GM23338 (cell line): ENCODE results near the gene SEC14L1. TPM values are rescaled to one million over a fixed set of nuclear protein-coding genes. Genes with fewer than 3 reads are reported as not detected.
A peak's percentile ranks its signal among the peaks of the same experiment; 100 is the strongest.

Source experiments
- ATAC-seq: fragments of 200-7000 bp; cut with Tn5 transposase; 3 replicates; pipeline ENCODE4 v1.9.1; 2020
- DNase-seq: peaks from one replicate; pipeline ENCODE4 v3.0.0-alpha.2; 2015; ENCODE audit warnings: low spot score
- H2AFZ ChIP-seq: fragments of 200-600 bp; sonication (generic); 2 replicates; pipeline ENCODE4 v1.8.0; 2016; ENCODE audit warnings: antibody characterized with exemption, mild to moderate bottlenecking, moderate library complexity
- H3F3A ChIP-seq: fragments of 200-600 bp; sonication (generic); replicated peaks from 2 replicates; pipeline ENCODE4 v1.8.0; 2017; ENCODE audit warnings: antibody characterized with exemption, mixed run types, low read depth
- H3K27ac ChIP-seq: fragments of 200-600 bp; sonication (generic); 2 replicates; pipeline ENCODE4 v1.6.1; 2016; ENCODE audit warnings: low read depth
- H3K27me3 ChIP-seq: fragments of 200-600 bp; sonication (generic); 2 replicates; pipeline ENCODE4 v1.8.0; 2016; ENCODE audit warnings: mild to moderate bottlenecking, mixed run types, moderate library complexity; ENCODE audit not compliant: insufficient read depth
- H3K36me3 ChIP-seq: fragments of 200-600 bp; sonication (generic); 2 replicates; pipeline ENCODE4 v1.8.0; 2016; ENCODE audit warnings: mild to moderate bottlenecking; ENCODE audit not compliant: insufficient read depth
- H3K4me1 ChIP-seq: fragments of 200-600 bp; sonication (generic); 2 replicates; pipeline ENCODE4 v1.8.0; 2016; ENCODE audit warnings: mild to moderate bottlenecking, moderate library complexity; ENCODE audit not compliant: insufficient read depth
- H3K4me2 ChIP-seq: fragments of 200-600 bp; sonication (generic); 2 replicates; pipeline ENCODE4 v1.7.1; 2017; ENCODE audit warnings: mixed run types
- H3K4me3 ChIP-seq: fragments of 200-600 bp; sonication (generic); 2 replicates; pipeline ENCODE4 v1.6.1; 2016; ENCODE audit warnings: mixed run types
- H3K79me2 ChIP-seq: fragments of 200-600 bp; sonication (generic); replicated peaks from 2 replicates; pipeline ENCODE4 v1.8.0; 2017; ENCODE audit warnings: mild to moderate bottlenecking; ENCODE audit not compliant: insufficient read depth
- H3K9me2 ChIP-seq: fragments of 200-600 bp; sonication (generic); 2 replicates; pipeline ENCODE4 v1.8.0; 2017; ENCODE audit not compliant: insufficient read depth
- H4K20me1 ChIP-seq: fragments of 200-600 bp; sonication (generic); replicated peaks from 2 replicates; pipeline ENCODE4 v1.8.0; 2017; ENCODE audit warnings: mild to moderate bottlenecking; ENCODE audit not compliant: insufficient read depth
- H3K27ac Mint-ChIP-seq: 2 replicates; pipeline ENCODE4 v1.8.0; 2020; ENCODE audit warnings: inconsistent platforms, mild to moderate bottlenecking, moderate library complexity, mixed read lengths
- H3K27me3 Mint-ChIP-seq: 3 replicates; pipeline ENCODE4 v1.8.0; 2022; ENCODE audit warnings: low read depth, mild to moderate bottlenecking, moderate library complexity, mixed read lengths, inconsistent platforms; ENCODE audit not compliant: insufficient read depth, poor library complexity
- H3K36me3 Mint-ChIP-seq: 3 replicates; pipeline ENCODE4 v1.8.0; 2021; ENCODE audit warnings: low read depth, mild to moderate bottlenecking, inconsistent platforms, moderate library complexity, mixed read lengths
- H3K4me1 Mint-ChIP-seq: 3 replicates; pipeline ENCODE4 v1.8.0; 2020; ENCODE audit warnings: mild to moderate bottlenecking, inconsistent platforms, mixed read lengths
- H3K4me3 Mint-ChIP-seq: 3 replicates; pipeline ENCODE4 v1.8.0; 2021; ENCODE audit warnings: moderate library complexity, mild to moderate bottlenecking, inconsistent platforms, mixed read lengths
- H3K9me3 Mint-ChIP-seq: 3 replicates; pipeline ENCODE4 v1.8.0; 2020; ENCODE audit warnings: moderate library complexity, mild to moderate bottlenecking, inconsistent platforms, mixed read lengths
- CREB1 ChIP-seq: fragments of 250-450 bp; sonication (Bioruptor Pico); IDR thresholded peaks from 2 replicates; pipeline ENCODE4 v1.5.0; 2020; ENCODE audit warnings: low read depth, mild to moderate bottlenecking, moderate library complexity
- EZH2 ChIP-seq: fragments of 200-600 bp; sonication (generic); IDR thresholded peaks from one replicate; pipeline ENCODE4 v1.8.0; 2017; ENCODE audit warnings: antibody characterized with exemption, mild to moderate bottlenecking, low read depth; ENCODE audit not compliant: unreplicated experiment
- EZH2phosphoT487 ChIP-seq: fragments of 200-600 bp; sonication (generic); IDR thresholded peaks from one replicate; pipeline ENCODE4 v1.8.1; 2018; ENCODE audit warnings: antibody characterized with exemption; ENCODE audit not compliant: unreplicated experiment
- JUNB ChIP-seq: IDR thresholded peaks from one replicate; pipeline ENCODE4 v1.6.1; 2016; ENCODE audit warnings: antibody characterized with exemption; ENCODE audit not compliant: unreplicated experiment
- NANOG ChIP-seq: IDR thresholded peaks from 2 replicates; pipeline ENCODE4 v1.6.1; 2016; ENCODE audit warnings: antibody characterized with exemption, borderline replicate concordance
- POLR2AphosphoS5 ChIP-seq: IDR thresholded peaks from 2 replicates; pipeline ENCODE4 v1.6.1; 2016; ENCODE audit warnings: antibody characterized with exemption, low read depth
- STAT1 ChIP-seq: IDR thresholded peaks from one replicate; pipeline ENCODE4 v1.6.1; 2016; ENCODE audit warnings: antibody characterized with exemption; ENCODE audit not compliant: unreplicated experiment
- ZNF114 ChIP-seq: fragments of 250-450 bp; sonication (Bioruptor Pico); IDR thresholded peaks from 2 replicates; pipeline ENCODE4 v1.5.0; 2020; ENCODE audit warnings: mild to moderate bottlenecking, moderate library complexity
- ZNF331 ChIP-seq: fragments of 250-450 bp; sonication (Bioruptor Pico); IDR thresholded peaks from 2 replicates; pipeline ENCODE4 v1.5.0; 2020; ENCODE audit warnings: low read depth, mild to moderate bottlenecking, moderate library complexity
- polyA plus RNA-seq: library from polyadenylated mRNA; unstranded; fragments of >200 nt; fragmentation: Nextera tagmentation; extraction: Ambion mirVana; gene quantifications from 2 replicates; pipeline ENCODE4 v1.2.1, GENCODE V29; 2016
- total RNA-seq: library from RNA; depleted of rRNA; stranded (reverse); fragments of >200 nt; shearing (Covaris generic); gene quantifications from 2 replicates; pipeline ENCODE4 v1.2.3, GENCODE V29; 2014
- TF ChIP-seq, protein P1 (sequence below): IDR thresholded peaks from 2 replicates; pipeline ENCODE4 v1.6.1; 2016; ENCODE audit warnings: antibody characterized with exemption
- TF ChIP-seq, protein P2 (sequence below), 2 experiments: fragments of 200-600 bp in 1 of 2; sonication (generic) in 1 of 2; conservative IDR thresholded peaks; 2 replicates each; pipeline versions ENCODE4 v1.5.1 to v1.6.1; 2016 to 2017; ENCODE audit warnings: antibody characterized with exemption in 2 of 2, low read depth in 2 of 2, mild to moderate bottlenecking in 2 of 2, moderate library complexity in 1 of 2
- TF ChIP-seq, protein P3 (sequence below): fragments of 250-450 bp; sonication (Bioruptor Pico); IDR thresholded peaks from 2 replicates; pipeline ENCODE4 v1.5.0; 2020; ENCODE audit warnings: mild to moderate bottlenecking, moderate library complexity
- TF ChIP-seq, protein P4 (sequence below): IDR thresholded peaks from one replicate; pipeline ENCODE4 v1.6.1; 2018; ENCODE audit warnings: antibody characterized with exemption; ENCODE audit not compliant: unreplicated experiment

The SEC14L1 gene
- total and polyA plus RNA-seq, 2 experiments from 2014 or later: 26.8 to 54.8 TPM

DNA sequence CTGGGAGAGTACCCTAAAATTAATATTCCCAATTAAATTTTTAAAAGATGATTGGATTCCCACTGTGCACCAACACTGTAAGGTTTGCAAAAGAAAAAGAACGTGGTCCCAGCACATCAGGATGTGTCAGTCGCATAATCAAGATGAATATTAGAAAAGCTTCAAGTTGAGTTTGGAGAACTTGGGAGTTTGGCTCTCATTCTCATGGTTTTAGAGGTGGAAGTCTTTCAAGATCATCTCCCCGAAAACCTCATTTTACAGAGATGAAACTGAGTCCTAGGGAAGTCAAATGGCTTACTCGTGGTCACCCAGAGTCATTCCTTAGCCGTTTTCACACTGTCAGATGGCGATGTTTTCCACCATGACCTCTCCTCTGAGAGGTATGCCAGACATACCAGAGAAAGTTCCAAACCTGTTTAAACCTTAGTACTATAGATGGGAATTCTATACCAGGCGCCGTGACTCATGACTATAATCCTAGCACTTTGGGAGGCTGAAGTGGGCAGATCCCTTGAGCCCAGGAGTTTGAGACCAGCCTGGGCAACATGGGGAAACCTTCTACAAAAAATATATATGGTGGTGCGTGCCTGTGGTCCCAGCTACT, 1.2 kb downstream of the SEC14L1 start:
- H3K27ac ChIP-seq: no peak overlapping the region
- H3K79me2 ChIP-seq: peaks cover 28% of the 10 kb centered on the region

More for the DNA sequence above, 1.2 kb downstream of the SEC14L1 start:
- ATAC-seq (no peak), DNase-seq (no peak)
- peak overlapping the region; percentile 83 for H3K4me3 Mint-ChIP-seq
- peaks cover 16% of the 10 kb centered on the region; the same call in 1 of the 2 replicates for H3F3A ChIP-seq
- peak overlapping the region; percentile 76 for H3K4me3 ChIP-seq
- peak overlapping the region; percentile 74; the same call in 1 of the 2 replicates for H3K27ac Mint-ChIP-seq
- H3K36me3 ChIP-seq: peaks cover 20% of the 10 kb centered on the region; the same call in 1 of the 2 replicates
- peak overlapping the region; percentile 83 for H3K4me2 ChIP-seq
- H4K20me1 ChIP-seq: peaks cover 6% of the 10 kb centered on the region; the same call in 1 of the 2 replicates
- TF ChIP-seq CREB1 (CRISPR knock-in tag) (no peak), JUNB (no peak), POLR2AphosphoS5 (no peak), EZH2phosphoT487 (no peak), ZNF114 (CRISPR knock-in tag) (no peak), NANOG (no peak), STAT1 (no peak), EZH2 (no peak), ZNF331 (CRISPR knock-in tag) (no peak)
- TF ChIP-seq, protein P1, sequence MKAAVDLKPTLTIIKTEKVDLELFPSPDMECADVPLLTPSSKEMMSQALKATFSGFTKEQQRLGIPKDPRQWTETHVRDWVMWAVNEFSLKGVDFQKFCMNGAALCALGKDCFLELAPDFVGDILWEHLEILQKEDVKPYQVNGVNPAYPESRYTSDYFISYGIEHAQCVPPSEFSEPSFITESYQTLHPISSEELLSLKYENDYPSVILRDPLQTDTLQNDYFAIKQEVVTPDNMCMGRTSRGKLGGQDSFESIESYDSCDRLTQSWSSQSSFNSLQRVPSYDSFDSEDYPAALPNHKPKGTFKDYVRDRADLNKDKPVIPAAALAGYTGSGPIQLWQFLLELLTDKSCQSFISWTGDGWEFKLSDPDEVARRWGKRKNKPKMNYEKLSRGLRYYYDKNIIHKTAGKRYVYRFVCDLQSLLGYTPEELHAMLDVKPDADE: no peak
- TF ChIP-seq, protein P2, sequence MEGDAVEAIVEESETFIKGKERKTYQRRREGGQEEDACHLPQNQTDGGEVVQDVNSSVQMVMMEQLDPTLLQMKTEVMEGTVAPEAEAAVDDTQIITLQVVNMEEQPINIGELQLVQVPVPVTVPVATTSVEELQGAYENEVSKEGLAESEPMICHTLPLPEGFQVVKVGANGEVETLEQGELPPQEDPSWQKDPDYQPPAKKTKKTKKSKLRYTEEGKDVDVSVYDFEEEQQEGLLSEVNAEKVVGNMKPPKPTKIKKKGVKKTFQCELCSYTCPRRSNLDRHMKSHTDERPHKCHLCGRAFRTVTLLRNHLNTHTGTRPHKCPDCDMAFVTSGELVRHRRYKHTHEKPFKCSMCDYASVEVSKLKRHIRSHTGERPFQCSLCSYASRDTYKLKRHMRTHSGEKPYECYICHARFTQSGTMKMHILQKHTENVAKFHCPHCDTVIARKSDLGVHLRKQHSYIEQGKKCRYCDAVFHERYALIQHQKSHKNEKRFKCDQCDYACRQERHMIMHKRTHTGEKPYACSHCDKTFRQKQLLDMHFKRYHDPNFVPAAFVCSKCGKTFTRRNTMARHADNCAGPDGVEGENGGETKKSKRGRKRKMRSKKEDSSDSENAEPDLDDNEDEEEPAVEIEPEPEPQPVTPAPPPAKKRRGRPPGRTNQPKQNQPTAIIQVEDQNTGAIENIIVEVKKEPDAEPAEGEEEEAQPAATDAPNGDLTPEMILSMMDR (conservative IDR thresholded peaks at IDR 0.05; ENCODE audit: low read depth in 2 of 2): no peak
- TF ChIP-seq, protein P3, sequence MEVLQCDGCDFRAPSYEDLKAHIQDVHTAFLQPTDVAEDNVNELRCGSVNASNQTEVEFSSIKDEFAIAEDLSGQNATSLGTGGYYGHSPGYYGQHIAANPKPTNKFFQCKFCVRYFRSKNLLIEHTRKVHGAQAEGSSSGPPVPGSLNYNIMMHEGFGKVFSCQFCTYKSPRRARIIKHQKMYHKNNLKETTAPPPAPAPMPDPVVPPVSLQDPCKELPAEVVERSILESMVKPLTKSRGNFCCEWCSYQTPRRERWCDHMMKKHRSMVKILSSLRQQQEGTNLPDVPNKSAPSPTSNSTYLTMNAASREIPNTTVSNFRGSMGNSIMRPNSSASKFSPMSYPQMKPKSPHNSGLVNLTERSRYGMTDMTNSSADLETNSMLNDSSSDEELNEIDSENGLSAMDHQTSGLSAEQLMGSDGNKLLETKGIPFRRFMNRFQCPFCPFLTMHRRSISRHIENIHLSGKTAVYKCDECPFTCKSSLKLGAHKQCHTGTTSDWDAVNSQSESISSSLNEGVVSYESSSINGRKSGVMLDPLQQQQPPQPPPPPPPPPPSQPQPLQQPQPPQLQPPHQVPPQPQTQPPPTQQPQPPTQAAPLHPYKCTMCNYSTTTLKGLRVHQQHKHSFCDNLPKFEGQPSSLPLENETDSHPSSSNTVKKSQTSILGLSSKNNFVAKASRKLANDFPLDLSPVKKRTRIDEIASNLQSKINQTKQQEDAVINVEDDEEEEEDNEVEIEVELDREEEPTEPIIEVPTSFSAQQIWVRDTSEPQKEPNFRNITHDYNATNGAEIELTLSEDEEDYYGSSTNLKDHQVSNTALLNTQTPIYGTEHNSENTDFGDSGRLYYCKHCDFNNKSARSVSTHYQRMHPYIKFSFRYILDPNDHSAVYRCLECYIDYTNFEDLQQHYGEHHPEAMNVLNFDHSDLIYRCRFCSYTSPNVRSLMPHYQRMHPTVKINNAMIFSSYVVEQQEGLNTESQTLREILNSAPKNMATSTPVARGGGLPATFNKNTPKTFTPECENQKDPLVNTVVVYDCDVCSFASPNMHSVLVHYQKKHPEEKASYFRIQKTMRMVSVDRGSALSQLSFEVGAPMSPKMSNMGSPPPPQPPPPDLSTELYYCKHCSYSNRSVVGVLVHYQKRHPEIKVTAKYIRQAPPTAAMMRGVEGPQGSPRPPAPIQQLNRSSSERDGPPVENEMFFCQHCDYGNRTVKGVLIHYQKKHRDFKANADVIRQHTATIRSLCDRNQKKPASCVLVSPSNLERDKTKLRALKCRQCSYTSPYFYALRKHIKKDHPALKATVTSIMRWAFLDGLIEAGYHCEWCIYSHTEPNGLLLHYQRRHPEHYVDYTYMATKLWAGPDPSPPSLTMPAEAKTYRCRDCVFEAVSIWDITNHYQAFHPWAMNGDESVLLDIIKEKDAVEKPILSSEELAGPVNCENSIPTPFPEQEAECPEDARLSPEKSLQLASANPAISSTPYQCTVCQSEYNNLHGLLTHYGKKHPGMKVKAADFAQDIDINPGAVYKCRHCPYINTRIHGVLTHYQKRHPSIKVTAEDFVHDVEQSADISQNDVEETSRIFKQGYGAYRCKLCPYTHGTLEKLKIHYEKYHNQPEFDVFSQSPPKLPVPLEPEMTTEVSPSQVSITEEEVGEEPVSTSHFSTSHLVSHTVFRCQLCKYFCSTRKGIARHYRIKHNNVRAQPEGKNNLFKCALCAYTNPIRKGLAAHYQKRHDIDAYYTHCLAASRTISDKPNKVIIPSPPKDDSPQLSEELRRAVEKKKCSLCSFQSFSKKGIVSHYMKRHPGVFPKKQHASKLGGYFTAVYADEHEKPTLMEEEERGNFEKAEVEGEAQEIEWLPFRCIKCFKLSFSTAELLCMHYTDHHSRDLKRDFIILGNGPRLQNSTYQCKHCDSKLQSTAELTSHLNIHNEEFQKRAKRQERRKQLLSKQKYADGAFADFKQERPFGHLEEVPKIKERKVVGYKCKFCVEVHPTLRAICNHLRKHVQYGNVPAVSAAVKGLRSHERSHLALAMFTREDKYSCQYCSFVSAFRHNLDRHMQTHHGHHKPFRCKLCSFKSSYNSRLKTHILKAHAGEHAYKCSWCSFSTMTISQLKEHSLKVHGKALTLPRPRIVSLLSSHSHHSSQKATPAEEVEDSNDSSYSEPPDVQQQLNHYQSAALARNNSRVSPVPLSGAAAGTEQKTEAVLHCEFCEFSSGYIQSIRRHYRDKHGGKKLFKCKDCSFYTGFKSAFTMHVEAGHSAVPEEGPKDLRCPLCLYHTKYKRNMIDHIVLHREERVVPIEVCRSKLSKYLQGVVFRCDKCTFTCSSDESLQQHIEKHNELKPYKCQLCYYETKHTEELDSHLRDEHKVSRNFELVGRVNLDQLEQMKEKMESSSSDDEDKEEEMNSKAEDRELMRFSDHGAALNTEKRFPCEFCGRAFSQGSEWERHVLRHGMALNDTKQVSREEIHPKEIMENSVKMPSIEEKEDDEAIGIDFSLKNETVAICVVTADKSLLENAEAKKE (CRISPR knock-in tag): no peak
- TF ChIP-seq, protein P4, sequence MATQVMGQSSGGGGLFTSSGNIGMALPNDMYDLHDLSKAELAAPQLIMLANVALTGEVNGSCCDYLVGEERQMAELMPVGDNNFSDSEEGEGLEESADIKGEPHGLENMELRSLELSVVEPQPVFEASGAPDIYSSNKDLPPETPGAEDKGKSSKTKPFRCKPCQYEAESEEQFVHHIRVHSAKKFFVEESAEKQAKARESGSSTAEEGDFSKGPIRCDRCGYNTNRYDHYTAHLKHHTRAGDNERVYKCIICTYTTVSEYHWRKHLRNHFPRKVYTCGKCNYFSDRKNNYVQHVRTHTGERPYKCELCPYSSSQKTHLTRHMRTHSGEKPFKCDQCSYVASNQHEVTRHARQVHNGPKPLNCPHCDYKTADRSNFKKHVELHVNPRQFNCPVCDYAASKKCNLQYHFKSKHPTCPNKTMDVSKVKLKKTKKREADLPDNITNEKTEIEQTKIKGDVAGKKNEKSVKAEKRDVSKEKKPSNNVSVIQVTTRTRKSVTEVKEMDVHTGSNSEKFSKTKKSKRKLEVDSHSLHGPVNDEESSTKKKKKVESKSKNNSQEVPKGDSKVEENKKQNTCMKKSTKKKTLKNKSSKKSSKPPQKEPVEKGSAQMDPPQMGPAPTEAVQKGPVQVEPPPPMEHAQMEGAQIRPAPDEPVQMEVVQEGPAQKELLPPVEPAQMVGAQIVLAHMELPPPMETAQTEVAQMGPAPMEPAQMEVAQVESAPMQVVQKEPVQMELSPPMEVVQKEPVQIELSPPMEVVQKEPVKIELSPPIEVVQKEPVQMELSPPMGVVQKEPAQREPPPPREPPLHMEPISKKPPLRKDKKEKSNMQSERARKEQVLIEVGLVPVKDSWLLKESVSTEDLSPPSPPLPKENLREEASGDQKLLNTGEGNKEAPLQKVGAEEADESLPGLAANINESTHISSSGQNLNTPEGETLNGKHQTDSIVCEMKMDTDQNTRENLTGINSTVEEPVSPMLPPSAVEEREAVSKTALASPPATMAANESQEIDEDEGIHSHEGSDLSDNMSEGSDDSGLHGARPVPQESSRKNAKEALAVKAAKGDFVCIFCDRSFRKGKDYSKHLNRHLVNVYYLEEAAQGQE: no peak
- H2AFZ ChIP-seq: no peak overlapping the region
- peaks cover 9% of the 10 kb centered on the region for H3K27me3 Mint-ChIP-seq
- peaks cover 23% of the 10 kb centered on the region for H3K9me3 Mint-ChIP-seq
- peaks cover 27% of the 10 kb centered on the region for H3K4me1 Mint-ChIP-seq
- H3K9me2 ChIP-seq: no peaks in the 10 kb centered on the region
- H3K36me3 Mint-ChIP-seq: peaks cover 29% of the 10 kb centered on the region
- peaks cover 28% of the 10 kb centered on the region for H3K4me1 ChIP-seq
- no peaks in the 10 kb centered on the region for H3K27me3 ChIP-seq
